HG03558 (cell line): Measurements from ENCODE around the gene GALNT14.
"Not testable (repeated sequence)": the region's sequence is repeated elsewhere in the genome, so short reads cannot be mapped to it uniquely, and the experiment has no call there.

Source experiments
- ATAC-seq: cut with Tn5 transposase; IDR thresholded peaks from one replicate; pipeline ENCODE4 v1.9.1; 2021; ENCODE audit warnings: moderate number of reproducible peaks; ENCODE audit not compliant: unreplicated experiment; ENCODE audit errors: extremely low read depth

Gene GALNT14

DNA sequence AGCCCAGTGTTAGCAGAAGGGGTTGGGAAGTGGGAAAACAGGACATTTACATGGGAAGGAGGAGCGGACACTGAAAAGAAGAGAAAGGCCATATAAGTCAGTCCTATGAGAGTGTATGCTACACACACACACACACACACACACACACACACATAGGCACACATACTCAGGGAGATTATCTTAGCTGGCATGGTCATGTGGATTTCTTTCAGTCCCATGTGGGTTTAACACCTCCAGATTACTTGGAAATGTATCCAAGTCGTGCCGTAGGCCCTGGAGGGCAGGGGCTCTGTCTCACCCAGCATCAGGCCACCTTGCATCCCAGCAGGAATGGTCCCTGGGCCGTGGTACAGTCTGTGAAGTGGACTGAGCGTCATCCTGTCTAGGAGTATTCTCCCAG is 217.7 kb downstream of the GALNT14 start:
- ATAC-seq = no peak

DNA sequence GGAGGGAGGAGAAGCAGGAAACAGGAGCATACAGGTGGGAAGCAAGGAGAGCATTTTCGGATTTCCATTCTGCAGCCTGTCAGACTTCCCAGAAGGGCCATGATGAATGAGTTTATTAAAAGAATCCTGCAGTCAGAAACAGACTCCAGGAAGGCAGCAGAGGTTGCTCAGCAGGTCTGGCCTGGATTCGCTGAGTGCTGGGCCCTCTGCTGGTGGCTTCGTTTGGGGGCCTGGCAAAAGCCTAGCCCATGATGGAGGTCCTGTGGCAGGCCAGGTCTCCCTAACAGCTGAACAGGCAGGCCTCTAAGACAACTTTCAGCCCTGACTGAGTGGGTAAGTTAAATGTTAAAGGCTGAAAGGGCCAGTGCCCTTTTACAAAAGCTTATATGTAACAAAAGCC is 222.8 kb downstream of the GALNT14 start:
- ATAC-seq = no peak

DNA sequence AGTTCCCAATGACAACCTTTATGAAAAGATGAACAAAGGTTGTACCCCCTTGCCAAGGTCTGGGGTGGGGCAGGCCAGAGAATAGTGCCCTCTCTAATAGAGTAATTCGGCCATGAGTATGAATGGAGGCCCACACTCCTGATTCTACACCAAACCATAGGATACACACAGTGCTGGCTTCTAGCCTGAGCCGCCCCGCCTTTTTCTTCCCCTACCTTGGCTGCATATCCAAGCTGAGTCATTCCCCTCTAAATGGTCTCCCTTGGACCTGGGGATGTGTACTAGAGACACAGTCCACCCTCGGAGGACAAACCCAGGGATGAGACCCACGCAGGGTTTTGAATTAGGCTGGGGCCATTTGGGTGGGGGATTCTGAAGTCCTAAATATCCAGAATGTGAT is 223.8 kb downstream of the GALNT14 start:
- ATAC-seq = no peak

DNA sequence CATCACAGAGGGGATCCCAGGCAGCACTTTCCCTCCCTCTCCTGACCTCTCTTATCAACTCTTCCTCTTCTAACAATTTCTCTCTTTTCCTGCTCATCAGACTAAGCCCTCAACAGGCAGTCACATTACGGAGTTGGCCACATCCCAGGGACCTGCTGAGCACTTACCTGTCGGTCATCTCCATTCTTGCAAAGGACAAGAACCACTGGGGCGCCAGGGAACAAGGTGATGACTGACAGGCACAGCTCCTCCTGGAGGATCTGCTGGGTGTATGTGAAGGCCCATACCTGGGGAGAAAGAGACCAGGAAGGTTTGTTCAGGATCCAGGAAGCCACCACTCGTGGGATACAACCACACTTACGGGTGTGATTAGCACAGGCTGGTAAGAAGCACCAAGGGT is 226.2 kb downstream of the GALNT14 start:
- no peak for ATAC-seq

DNA sequence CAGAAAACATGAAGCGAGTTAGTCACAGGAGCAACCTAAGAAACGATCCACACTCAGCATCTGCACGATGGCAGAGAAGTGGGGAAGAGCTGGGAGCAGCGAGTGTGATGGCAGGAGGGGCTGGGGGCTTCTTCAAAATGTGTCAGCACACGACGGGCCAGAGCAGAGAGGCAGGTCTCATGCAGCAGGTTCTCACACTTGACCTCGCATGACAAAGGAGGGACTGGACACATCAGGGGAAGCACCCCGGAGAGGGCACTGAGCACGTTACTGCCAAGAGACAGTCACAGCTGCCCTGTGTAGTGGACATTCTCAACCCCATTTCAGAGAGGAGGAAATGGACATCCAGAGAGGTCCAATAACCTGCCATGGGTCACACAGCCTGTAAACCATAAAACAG is 226.9 kb downstream of the GALNT14 start:
- no peak for ATAC-seq

DNA sequence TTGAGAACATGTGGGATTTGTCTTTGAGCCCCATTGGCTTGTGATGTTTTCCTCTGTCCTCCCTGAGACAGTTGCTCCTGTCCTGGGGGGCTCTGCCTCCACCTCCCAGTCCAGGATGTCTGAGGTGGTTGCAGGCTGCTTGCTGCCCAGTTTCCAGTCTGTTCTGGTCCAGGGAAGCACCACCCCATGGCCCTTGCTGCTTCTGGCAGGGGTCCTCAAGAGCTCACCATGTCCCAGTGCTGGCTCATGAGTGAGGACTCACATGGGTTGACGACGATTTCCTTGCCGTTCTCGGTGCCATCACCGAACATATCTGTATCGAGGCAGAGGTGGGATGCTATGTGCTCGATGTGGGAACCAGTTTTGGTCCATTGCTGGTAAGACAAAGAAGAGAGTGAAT is 227.6 kb downstream of the GALNT14 start:
- ATAC-seq = no peak

- ATAC-seq = not testable (repeated sequence)
Observed at GRCh38 chr2:30904437-30904836, 233.8 kb downstream of the GALNT14 start.

GRCh38 chr2:30903326-30903725 is 234.9 kb downstream of the GALNT14 start:
- no peak for ATAC-seq

- no peak for ATAC-seq
Observed at GRCh38 chr2:30900381-30900780, 237.9 kb downstream of the GALNT14 start.

DNA sequence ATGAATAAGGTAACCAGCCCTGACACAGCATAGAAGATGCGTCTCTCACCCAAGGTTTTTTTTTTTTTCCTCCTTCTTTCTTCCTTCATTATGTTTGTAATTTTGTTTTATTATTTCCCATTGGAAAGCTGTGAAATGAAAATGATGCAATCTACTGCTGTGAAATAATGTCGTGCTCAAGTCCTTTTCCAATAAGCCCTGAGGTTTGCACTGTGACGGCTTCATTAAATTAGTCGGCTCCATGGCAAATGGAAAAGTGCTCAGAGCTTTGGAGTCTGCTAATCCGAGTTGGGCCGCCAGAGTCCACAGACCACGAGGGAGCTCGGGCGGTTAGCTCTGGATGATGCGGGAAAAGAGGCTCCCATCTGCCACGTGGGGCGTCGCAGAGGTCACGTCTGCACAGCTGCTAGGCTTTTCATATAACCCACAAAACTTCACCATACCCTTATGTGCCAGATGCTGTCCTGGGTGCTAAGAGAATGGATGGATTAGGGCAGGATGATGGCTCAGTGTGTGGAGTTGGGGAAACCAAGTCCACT is 238.7 kb downstream of the GALNT14 start:
- no peak for ATAC-seq

GRCh38 chr2:30897539-30897938 is 240.7 kb downstream of the GALNT14 start:
- ATAC-seq = no peak

GRCh38 chr2:30894498-30895119 is 243.6 kb downstream of the GALNT14 start:
- no peak for ATAC-seq

DNA sequence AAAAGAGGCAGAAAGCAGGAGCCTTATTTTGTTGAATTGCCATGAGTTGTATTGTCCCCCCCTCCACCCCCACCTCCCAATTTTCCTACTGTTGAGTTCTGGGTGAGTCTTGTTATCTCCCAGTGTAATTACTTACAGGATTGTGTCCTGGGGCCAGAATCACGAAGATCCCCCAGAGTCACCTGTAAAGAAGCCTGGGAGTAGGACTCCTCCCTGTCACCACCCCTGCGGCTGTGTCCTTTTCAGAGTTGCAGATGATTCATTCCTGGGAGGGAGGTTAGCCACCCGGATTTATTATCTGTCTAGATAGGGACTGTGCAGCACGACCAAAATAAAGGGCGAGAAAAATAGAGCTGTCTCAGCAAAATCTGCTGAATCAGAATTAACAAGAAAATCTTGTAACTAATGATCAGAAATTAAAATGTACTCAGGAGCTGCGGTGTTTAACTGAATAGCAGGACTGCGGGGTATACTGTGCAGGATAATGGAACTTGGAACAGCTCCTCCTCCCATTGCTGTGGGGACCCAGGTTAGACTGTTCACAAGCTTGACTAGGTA is 249.3 kb downstream of the GALNT14 start:
- ATAC-seq = no peak

GRCh38 chr2:30886080-30886479 is 252.2 kb downstream of the GALNT14 start:
- no peak for ATAC-seq

DNA sequence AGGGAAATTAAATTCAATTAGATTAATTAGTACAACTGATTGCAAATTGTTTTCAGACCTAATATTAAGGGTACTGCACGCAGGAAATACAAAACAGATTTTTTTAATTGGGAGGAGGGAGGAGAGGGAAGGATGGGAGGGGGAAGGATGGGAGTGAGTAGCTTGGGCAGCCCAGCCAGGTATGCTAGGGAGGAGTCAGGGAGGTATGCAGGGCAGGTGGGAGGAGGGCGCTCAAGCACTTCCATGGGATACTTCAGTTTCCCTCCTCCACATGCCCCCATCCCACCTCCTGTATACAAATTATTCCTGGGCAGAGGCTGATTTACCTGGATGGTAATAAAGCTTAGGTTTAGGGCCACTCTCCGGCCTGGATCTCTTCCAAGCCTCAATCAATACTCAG is 254.4 kb downstream of the GALNT14 start:
- ATAC-seq = no peak

GRCh38 chr2:30883184-30883583 is 255.1 kb downstream of the GALNT14 start:
- no peak for ATAC-seq

- ATAC-seq = no peak
Observed at GRCh38 chr2:30880516-30880915, 257.7 kb downstream of the GALNT14 start.

GRCh38 chr2:30877833-30878232 is 260.4 kb downstream of the GALNT14 start:
- no peak for ATAC-seq

DNA sequence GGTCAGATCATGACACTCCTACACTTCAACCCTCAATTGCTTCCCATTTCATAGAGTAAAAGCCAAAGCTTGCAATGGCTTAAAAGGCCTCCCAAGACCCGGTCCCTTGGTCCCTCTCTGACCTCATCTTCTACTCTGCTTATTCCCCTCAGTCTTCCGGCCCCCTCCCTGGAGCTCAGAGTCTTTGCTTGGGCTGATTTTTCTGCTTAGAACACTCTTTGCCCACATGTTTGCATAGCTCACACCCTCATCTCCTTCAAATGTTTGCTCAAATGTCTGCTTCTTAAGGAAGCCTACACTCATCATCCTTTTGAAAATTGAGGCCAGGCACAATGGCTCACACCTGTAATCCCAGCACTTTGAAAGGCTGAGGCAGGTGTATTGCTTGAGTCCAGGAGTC is 265.4 kb downstream of the GALNT14 start:
- ATAC-seq = no peak

- ATAC-seq = no peak
Observed at GRCh38 chr2:30871980-30872789, 266.1 kb downstream of the GALNT14 start.

GRCh38 chr2:30871440-30871839 is 266.8 kb downstream of the GALNT14 start:
- no peak for ATAC-seq
